Activated T-cell treated with anti-CD3 and anti-CD28 coated beads, Interleukin-2, amount 50 U/mL, for 4 hours (primary cell): ENCODE results near the gene ERCC1. TPM values are rescaled to one million over a fixed set of nuclear protein-coding genes. Genes with fewer than 3 reads are reported as not detected.

Source experiments
- ATAC-seq, 2 donors: fragments of 200-7000 bp; cut with Tn5 transposase; one replicate each; pipeline ENCODE4 v1.10.0; 2021
- DNase-seq: peaks from one replicate; pipeline ENCODE4 v3.0.0-alpha.2; 2020
- H3K27me3 Mint-ChIP-seq: one replicate; pipeline ENCODE4 v1.8.0; 2021; ENCODE audit warnings: low read depth, mixed read lengths
- H3K36me3 Mint-ChIP-seq: one replicate; pipeline ENCODE4 v1.8.0; 2022; ENCODE audit warnings: mixed read lengths; ENCODE audit not compliant: insufficient read depth
- H3K4me1 Mint-ChIP-seq: one replicate; pipeline ENCODE4 v1.8.0; 2021; ENCODE audit warnings: low read depth, mixed read lengths
- H3K4me3 Mint-ChIP-seq: one replicate; pipeline ENCODE4 v1.8.0; 2021; ENCODE audit warnings: mild to moderate bottlenecking, moderate library complexity, mixed read lengths
- H3K9me3 Mint-ChIP-seq: one replicate; pipeline ENCODE4 v1.8.0; 2021; ENCODE audit warnings: mixed read lengths
- total RNA-seq, 3 donors: library from RNA; stranded (reverse); gene quantifications; one replicate each; pipeline ENCODE4 v1.2.1, GENCODE V29; 2021

ERCC1 gene
- 10 to 100 TPM; 68.0 to 86.2 (median 85.7) TPM for total RNA-seq

- Mint-ChIP-seq H3K4me1 (peaks cover 57% of the 10 kb centered on the region), H3K36me3 (peaks cover 13% of the 10 kb centered on the region), H3K4me3 (peak within 1 kb of the TSS; percentile 91), H3K27me3 (peaks cover 5% of the 10 kb centered on the region), H3K9me3 (no peaks in the 10 kb centered on the region)
- DNase-seq (peak; percentile 45), ATAC-seq (peak; percentile 76 to 77)
Observed at GRCh38 chr19:45423589-45424190, at the start of gene ERCC1. Gene ERCC1, minus strand, starts transcription at chr19:45423917. Its CDS starts 543 bp downstream, at chr19:45423374.

DNA sequence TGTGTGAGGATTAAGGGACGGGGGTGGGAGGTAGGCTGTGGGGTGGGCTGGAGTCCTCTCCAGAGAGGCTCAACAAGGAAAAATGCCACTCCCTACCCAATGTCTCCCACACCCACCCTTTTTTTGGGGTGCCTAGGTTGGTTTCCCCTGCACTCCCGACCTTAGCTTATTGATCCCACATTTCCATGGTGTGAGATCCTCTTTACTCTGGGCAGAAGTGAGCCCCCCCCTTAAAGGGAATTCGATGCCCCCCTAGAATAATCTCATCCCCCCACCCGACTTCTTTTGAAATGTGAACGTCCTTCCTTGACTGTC, 49.6 kb upstream of the ERCC1 start:
- H3K36me3 Mint-ChIP-seq: peaks cover 16% of the 10 kb centered on the region
- no peak overlapping the region for H3K4me3 Mint-ChIP-seq
- peaks cover 42% of the 10 kb centered on the region for H3K4me1 Mint-ChIP-seq
- DNase-seq: no peak
- ATAC-seq: no peak
- H3K9me3 Mint-ChIP-seq: no peaks in the 10 kb centered on the region
- H3K27me3 Mint-ChIP-seq: no peaks in the 10 kb centered on the region

DNA sequence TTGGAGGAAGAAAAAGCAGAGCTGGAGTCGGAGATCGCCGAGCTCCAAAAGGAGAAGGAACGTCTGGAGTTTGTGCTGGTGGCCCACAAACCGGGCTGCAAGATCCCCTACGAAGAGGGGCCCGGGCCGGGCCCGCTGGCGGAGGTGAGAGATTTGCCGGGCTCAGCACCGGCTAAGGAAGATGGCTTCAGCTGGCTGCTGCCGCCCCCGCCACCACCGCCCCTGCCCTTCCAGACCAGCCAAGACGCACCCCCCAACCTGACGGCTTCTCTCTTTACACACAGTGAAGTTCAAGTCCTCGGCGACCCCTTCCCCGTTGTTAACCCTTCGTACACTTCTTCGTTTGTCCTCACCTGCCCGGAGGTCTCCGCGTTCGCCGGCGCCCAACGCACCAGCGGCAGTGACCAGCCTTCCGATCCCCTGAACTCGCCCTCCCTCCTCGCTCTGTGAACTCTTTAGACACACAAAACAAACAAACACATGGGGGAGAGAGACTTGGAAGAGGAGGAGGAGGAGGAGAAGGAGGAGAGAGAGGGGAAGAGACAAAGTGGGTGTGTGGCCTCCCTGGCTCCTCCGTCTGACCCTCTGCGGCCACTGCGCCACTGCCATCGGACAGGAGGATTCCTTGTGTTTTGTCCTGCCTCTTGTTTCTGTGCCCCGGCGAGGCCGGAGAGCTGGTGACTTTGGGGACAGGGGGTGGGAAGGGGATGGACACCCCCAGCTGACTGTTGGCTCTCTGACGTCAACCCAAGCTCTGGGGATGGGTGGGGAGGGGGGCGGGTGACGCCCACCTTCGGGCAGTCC, 49.0 kb upstream of the ERCC1 start:
- H3K4me1 Mint-ChIP-seq: peaks cover 40% of the 10 kb centered on the region
- H3K4me3 Mint-ChIP-seq: no peak overlapping the region
- no peaks in the 10 kb centered on the region for H3K27me3 Mint-ChIP-seq
- peaks cover 16% of the 10 kb centered on the region for H3K36me3 Mint-ChIP-seq
- no peak for ATAC-seq
- H3K9me3 Mint-ChIP-seq: no peaks in the 10 kb centered on the region
- no peak for DNase-seq

DNA sequence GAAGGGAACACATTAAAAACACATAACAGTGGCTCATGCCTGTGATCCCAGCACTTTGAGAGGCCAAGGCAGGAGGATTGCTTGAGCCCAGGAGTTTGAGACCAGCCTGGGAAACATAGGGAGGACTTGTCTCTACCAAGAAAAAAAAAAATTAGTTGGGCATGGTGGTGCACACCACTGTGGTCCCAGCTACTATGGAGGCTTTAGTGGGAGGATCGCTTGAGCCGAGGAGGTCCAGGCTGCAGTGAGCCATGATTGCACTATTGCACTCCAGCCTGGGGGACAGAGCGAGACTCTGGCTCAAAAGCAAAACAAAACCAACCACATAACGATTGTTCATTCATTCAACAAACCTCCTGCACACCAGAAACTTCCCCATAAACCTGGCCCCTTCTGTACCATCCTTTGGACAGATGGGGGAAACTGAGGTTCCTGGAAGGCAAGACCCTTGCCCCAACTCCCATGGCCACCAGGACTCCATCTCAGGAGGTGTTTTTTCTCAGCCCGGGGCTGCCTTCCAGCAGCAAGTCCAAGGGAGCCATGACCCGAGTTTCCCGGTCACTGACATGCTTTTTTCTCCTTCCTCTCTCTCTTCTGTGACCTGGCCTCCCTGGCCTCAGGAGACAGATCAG, 48.3 kb upstream of the ERCC1 start:
- H3K4me3 Mint-ChIP-seq: no peak overlapping the region
- no peaks in the 10 kb centered on the region for H3K27me3 Mint-ChIP-seq

DNA sequence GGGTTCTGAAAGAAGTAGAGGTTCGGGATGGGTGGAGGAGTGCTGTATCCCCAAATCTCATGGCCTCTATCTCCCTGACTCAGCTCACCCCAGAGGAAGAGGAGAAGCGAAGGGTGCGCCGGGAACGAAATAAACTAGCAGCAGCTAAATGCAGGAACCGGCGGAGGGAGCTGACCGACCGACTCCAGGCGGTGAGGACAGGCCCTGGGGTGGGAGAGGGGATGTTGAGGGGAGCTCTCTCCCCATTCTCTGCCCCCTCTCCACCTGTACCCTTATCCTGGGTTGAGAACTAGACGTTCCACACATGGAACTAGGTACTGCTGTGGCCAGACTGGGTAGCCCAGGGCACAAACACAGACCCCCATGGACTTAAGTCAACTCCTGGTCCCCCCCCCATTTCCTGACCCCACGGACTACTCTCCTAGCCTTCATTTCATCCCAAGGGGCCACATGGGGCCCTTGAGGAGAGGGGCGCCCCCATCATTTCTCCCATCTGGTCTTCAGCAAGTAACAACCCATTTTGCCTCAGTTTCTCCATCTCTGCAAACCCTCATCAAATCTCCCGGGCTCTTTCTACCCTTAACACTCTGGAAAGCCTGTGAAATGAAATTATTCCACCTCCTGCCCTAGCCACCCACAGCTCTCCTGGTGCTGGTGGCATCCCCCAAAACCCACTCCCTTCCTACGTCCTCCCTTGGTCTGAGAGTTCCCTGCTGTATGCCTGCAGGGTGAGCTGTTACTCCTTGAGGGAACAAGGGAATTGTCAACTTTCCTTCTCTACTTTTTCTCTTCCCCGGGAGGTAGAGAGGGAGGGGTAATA, 47.6 kb upstream of the ERCC1 start:
- peaks cover 16% of the 10 kb centered on the region for H3K36me3 Mint-ChIP-seq
- peaks cover 34% of the 10 kb centered on the region for H3K4me1 Mint-ChIP-seq

More for the DNA sequence above, 48.3 kb upstream of the ERCC1 start:
- DNase-seq (no peak), ATAC-seq (no peak)
- Mint-ChIP-seq H3K36me3 (peaks cover 16% of the 10 kb centered on the region), H3K4me1 (peaks cover 38% of the 10 kb centered on the region), H3K9me3 (no peaks in the 10 kb centered on the region)

DNA sequence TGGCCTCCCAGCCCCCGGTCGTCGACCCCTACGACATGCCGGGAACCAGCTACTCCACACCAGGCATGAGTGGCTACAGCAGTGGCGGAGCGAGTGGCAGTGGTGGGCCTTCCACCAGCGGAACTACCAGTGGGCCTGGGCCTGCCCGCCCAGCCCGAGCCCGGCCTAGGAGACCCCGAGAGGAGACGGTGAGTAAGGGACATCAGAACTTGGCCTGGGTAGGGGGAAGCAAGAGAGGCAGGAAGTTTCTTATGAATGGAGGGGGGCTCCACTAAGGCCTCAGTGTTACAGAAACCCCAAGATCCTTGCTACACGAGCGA, 47.0 kb upstream of the ERCC1 start:
- peaks cover 1% of the 10 kb centered on the region for H3K27me3 Mint-ChIP-seq
- peak overlapping the region; percentile 90 for H3K4me3 Mint-ChIP-seq
- DNase-seq (no peak), ATAC-seq (no peak)
- H3K9me3 Mint-ChIP-seq: no peaks in the 10 kb centered on the region
- peaks cover 33% of the 10 kb centered on the region for H3K4me1 Mint-ChIP-seq
- peaks cover 16% of the 10 kb centered on the region for H3K36me3 Mint-ChIP-seq

More for the DNA sequence above, 47.6 kb upstream of the ERCC1 start:
- H3K9me3 Mint-ChIP-seq: no peaks in the 10 kb centered on the region
- H3K27me3 Mint-ChIP-seq: no peaks in the 10 kb centered on the region
- DNase-seq: no peak
- H3K4me3 Mint-ChIP-seq: peak overlapping the region; percentile 90
- ATAC-seq: no peak

DNA sequence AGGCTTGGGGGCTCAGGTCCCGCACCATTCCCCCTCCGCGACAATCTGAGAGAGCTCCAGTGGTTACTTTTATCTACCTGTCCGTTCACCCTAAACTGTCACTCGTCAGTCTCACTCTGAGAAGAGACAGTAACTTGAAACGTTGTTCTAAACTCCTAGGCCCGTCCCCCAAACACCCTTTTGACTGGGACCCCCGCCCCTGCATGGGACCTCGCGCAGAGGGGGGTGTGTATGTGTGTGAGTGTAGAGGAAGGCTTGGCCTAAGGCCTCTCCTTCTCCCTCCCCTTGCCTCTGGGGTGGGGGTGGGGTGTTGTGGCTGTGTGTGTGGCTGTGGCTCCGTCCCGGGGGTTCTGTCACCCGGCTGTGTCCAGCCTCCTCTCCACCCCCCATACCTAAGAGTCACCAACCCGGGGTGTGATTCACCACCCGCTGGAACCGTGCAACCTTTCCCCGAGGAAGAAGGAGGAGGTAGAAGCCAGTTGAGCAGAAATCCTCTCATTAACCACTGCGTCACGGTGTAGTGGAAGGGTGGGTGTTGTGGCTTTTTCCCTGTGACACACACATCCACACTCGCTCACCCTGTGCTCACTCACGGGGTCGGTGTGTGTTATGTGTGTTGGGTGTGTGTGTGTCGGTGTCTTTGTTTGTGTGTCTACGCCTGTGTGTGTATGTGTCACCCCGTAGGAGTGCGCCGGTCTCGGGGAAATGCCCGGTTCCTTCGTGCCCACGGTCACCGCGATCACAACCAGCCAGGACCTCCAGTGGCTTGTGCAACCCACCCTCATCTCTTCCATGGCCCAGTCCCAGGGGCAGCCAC, 46.4 kb upstream of the ERCC1 start:
- peaks cover 1% of the 10 kb centered on the region for H3K27me3 Mint-ChIP-seq
- DNase-seq (no peak), ATAC-seq (no peak)
- H3K36me3 Mint-ChIP-seq: peaks cover 16% of the 10 kb centered on the region
- peaks cover 30% of the 10 kb centered on the region for H3K4me1 Mint-ChIP-seq
- no peaks in the 10 kb centered on the region for H3K9me3 Mint-ChIP-seq
- H3K4me3 Mint-ChIP-seq: peak overlapping the region; percentile 90

GRCh38 chr19:45469132-45469944, 45.6 kb upstream of the ERCC1 start:
- peaks cover 26% of the 10 kb centered on the region for H3K4me1 Mint-ChIP-seq

DNA sequence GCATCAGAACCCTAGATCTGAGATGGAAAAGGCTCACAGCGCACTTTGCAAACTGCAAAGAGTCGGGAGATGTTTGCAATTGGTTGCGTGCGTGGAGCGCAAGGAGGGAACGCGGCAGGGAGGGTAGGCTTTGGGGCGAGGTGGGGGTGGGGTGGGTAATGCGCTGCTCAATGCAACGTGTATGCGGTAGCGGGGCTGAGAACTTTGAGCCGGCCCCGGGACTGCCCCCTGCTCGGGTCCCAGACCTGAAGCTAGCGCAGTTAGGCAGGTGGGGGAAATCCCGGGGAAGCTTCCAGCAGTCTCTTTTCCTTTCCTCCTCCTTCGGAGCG, 45.0 kb upstream of the ERCC1 start:
- H3K27me3 Mint-ChIP-seq: peaks cover 1% of the 10 kb centered on the region
- peak; percentile 51 to 54 for ATAC-seq

More at GRCh38 chr19:45469132-45469944, 45.6 kb upstream of the ERCC1 start:
- DNase-seq (peak; percentile 89), ATAC-seq (peak; percentile 83 to 86)
- peaks cover 14% of the 10 kb centered on the region for H3K36me3 Mint-ChIP-seq
- H3K4me3 Mint-ChIP-seq: peak overlapping the region; percentile 90
- H3K9me3 Mint-ChIP-seq: no peaks in the 10 kb centered on the region
- H3K27me3 Mint-ChIP-seq: peaks cover 1% of the 10 kb centered on the region

DNA sequence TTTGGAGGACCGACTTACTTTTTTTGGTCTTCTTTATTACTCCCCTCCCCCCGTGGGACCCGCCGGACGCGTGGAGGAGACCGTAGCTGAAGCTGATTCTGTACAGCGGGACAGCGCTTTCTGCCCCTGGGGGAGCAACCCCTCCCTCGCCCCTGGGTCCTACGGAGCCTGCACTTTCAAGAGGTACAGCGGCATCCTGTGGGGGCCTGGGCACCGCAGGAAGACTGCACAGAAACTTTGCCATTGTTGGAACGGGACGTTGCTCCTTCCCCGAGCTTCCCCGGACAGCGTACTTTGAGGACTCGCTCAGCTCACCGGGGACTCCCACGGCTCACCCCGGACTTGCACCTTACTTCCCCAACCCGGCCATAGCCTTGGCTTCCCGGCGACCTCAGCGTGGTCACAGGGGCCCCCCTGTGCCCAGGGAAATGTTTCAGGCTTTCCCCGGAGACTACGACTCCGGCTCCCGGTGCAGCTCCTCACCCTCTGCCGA, 44.5 kb upstream of the ERCC1 start:
- ATAC-seq (no peak), DNase-seq (peak; percentile 38)
- peaks cover 26% of the 10 kb centered on the region for H3K4me1 Mint-ChIP-seq
- H3K27me3 Mint-ChIP-seq: peaks cover 1% of the 10 kb centered on the region
- no peaks in the 10 kb centered on the region for H3K9me3 Mint-ChIP-seq
- H3K36me3 Mint-ChIP-seq: peaks cover 14% of the 10 kb centered on the region
- peak overlapping the region; percentile 90 for H3K4me3 Mint-ChIP-seq

More for the DNA sequence above, 45.0 kb upstream of the ERCC1 start:
- no peaks in the 10 kb centered on the region for H3K9me3 Mint-ChIP-seq
- DNase-seq: no peak
- peak overlapping the region; percentile 90 for H3K4me3 Mint-ChIP-seq
- peaks cover 14% of the 10 kb centered on the region for H3K36me3 Mint-ChIP-seq
- peaks cover 26% of the 10 kb centered on the region for H3K4me1 Mint-ChIP-seq

- ATAC-seq (peak; percentile 32 to 36), DNase-seq (peak; percentile 93)
- peak within 1 kb of the TSS; percentile 90 for H3K4me3 Mint-ChIP-seq
- peaks cover 10% of the 10 kb centered on the region for H3K36me3 Mint-ChIP-seq
- peaks cover 1% of the 10 kb centered on the region for H3K27me3 Mint-ChIP-seq
- H3K9me3 Mint-ChIP-seq: no peaks in the 10 kb centered on the region
- H3K4me1 Mint-ChIP-seq: peaks cover 26% of the 10 kb centered on the region
Observed at GRCh38 chr19:45467456-45468158, 43.9 kb upstream of the ERCC1 start, which contains the start of gene FOSB. Gene FOSB, plus strand, starts transcription at chr19:45467996. Its CDS starts 591 bp downstream, at chr19:45468587.

- no peak for ATAC-seq
Observed at GRCh38 chr19:45467115-45467455, 43.4 kb upstream of the ERCC1 start.

More at GRCh38 chr19:45467115-45467455, 43.4 kb upstream of the ERCC1 start:
- H3K27me3 Mint-ChIP-seq: peaks cover 1% of the 10 kb centered on the region
- DNase-seq: no peak
- H3K4me3 Mint-ChIP-seq: peak overlapping the region; percentile 90
- H3K36me3 Mint-ChIP-seq: peaks cover 7% of the 10 kb centered on the region
- no peaks in the 10 kb centered on the region for H3K9me3 Mint-ChIP-seq
- peaks cover 26% of the 10 kb centered on the region for H3K4me1 Mint-ChIP-seq
